Ascending aorta (tissue), 2 donors: Measurements from ENCODE around the gene EPDR1. TPM values are rescaled to one million over a fixed set of nuclear protein-coding genes. Genes with fewer than 3 reads are reported as not detected.

Source experiments
- DNase-seq, 2 donors: peaks; one replicate each; pipeline ENCODE4 v3.0.0-alpha.2; 2019; ENCODE audit warnings: low spot score in 2 of 2
- H3K27ac ChIP-seq, 2 donors: fragments of 200-600 bp; sonication (generic); one replicate each; pipeline ENCODE4 v1.5.1; 2016 to 2017; ENCODE audit warnings: mild to moderate bottlenecking in 1 of 2
- H3K27me3 ChIP-seq: fragments of 200-600 bp; sonication (generic); one replicate; pipeline ENCODE4 v1.5.1; 2017
- H3K36me3 ChIP-seq, 2 donors: fragments of 200-600 bp; sonication (generic); one replicate each; pipeline ENCODE4 v1.5.1; 2016
- H3K4me1 ChIP-seq, 2 donors: fragments of 200-600 bp; sonication (generic); one replicate each; pipeline ENCODE4 v1.5.1; 2016 to 2017; ENCODE audit warnings: mild to moderate bottlenecking in 1 of 2
- H3K4me3 ChIP-seq, 2 donors: fragments of 200-600 bp; sonication (generic); one replicate each; pipeline ENCODE4 v1.5.1; 2016 to 2017; ENCODE audit warnings: mild to moderate bottlenecking in 1 of 2
- H3K9me3 ChIP-seq, 2 donors: fragments of 200-600 bp; sonication (generic); one replicate each; pipeline ENCODE4 v1.5.1; 2016
- intact Hi-C: fragments of 100-400 bp; cut with DNase I; formaldehyde crosslinking; loops from one replicate; pipeline ENCODE4 v1.15.1; 2023
- total RNA-seq: library from RNA; depleted of rRNA; stranded (reverse); fragments of >200 nt; gene quantifications from one replicate; pipeline ENCODE4 v1.1.0, GENCODE V29; 2016
- TF ChIP-seq, protein P1 (sequence below), 3 experiments: fragments of 200-600 bp in 2 of 3; fragments of 450-650 bp in 1 of 3; sonication (generic) in 2 of 3; IDR thresholded peaks; one replicate each; pipeline ENCODE4 v1.5.1; 2016 to 2019; ENCODE audit warnings: antibody characterized with exemption in 3 of 3, mild to moderate bottlenecking in 1 of 3, moderate library complexity in 1 of 3

The EPDR1 gene
- total RNA-seq, 1 donor from 2014 or later, result 144 TPM

DNA sequence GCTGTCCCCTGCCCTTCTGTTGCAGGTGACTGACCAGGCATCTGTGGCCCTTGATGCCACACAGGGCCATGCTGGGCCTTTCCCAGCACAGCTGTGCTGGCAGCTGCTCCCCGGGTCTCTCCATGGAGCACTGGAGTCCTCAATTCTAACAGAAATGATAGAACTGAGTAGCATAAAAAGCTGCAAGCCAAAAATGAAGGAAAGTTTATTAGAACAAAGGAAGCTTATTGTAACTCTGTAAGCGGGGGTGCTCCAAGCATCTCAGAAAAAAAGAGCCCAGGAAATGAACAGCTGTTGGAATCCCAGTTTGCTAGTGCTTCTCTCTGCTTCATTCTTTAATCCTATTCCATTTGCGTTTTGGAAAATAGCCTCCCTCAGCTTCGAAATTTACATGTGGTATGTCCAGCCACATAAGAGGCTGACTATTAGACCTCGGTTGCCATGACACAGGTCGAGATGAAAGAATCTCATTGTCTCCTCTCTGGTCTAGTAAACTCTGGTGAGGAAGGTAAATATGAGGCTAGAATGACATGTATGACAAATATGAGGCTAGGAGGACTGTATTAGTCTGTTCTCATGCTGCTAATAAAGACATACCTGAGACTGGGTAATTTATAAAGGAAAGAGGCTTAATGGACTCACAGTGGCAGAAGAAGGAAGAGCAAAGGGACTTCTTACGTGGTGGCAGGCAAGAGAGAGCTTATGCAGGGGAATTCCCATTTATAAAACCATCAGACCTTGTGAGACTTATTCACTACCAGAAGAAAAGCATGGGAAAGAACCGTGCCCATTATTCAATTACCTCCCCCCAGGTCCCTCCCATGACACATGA lies 23.7 kb downstream of the EPDR1 start:
- intact Hi-C loops, result no loop called here
- Histone ChIP-seq H3K27me3 (no peaks in the 10 kb centered on the region), H3K9me3 (no peaks in the 10 kb centered on the region), H3K4me1 (peaks cover 0 to 4% of the 10 kb centered on the region in 2 donors), H3K4me3 (no peak overlapping the region), H3K36me3 (peaks cover 0 to 1% of the 10 kb centered on the region in 2 donors), H3K27ac (no peak overlapping the region)
- TF ChIP-seq, protein P1, sequence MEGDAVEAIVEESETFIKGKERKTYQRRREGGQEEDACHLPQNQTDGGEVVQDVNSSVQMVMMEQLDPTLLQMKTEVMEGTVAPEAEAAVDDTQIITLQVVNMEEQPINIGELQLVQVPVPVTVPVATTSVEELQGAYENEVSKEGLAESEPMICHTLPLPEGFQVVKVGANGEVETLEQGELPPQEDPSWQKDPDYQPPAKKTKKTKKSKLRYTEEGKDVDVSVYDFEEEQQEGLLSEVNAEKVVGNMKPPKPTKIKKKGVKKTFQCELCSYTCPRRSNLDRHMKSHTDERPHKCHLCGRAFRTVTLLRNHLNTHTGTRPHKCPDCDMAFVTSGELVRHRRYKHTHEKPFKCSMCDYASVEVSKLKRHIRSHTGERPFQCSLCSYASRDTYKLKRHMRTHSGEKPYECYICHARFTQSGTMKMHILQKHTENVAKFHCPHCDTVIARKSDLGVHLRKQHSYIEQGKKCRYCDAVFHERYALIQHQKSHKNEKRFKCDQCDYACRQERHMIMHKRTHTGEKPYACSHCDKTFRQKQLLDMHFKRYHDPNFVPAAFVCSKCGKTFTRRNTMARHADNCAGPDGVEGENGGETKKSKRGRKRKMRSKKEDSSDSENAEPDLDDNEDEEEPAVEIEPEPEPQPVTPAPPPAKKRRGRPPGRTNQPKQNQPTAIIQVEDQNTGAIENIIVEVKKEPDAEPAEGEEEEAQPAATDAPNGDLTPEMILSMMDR (IDR thresholded peaks at IDR 0.05), result no peak
- DNase-seq, result no peak

DNA sequence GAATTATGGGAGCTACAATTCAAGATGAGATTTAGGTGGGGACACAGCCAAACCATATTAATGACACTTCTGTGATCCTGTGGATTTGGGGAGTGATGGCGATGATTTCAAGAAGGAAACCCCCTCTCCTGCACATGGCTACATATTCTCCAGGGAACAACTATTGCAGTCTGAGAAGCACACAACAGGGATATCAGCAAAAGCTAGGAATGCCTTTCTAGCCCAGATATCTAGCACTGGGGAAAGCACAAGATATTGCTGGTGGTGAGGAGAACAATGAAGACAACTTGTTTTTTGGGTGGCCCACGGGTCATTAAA lies 24.3 kb downstream of the EPDR1 start:
- Histone ChIP-seq H3K36me3 (peaks cover 0 to 6% of the 10 kb centered on the region in 2 donors), H3K27ac (no peak overlapping the region), H3K4me1 (peaks cover 0 to 4% of the 10 kb centered on the region in 2 donors), H3K4me3 (no peak overlapping the region), H3K9me3 (no peaks in the 10 kb centered on the region), H3K27me3 (no peaks in the 10 kb centered on the region)
- TF ChIP-seq, protein P1 (IDR thresholded peaks at IDR 0.05), result no peak
- intact Hi-C loops, result no loop called here
- DNase-seq, result no peak

DNA sequence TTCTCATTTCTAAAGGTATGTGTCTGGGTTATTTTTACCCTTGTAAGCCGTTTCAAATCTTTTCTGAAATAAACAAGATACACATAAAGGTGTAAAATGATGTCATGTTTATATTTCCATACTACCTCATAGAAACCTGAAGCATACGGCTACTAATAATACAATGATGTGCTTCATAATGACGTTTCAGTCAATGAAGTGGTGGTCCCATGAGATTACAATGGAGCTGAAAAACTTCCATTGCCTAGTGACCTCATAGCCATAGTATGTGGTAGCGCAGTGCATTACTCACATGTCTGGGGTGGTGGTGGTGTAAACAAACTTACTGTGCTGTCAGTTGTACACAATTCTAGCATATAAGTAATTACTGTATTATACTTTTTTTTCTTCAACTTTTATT lies 24.9 kb downstream of the EPDR1 start:
- intact Hi-C loops, result no loop called here
- Histone ChIP-seq H3K4me1 (peaks cover 0 to 4% of the 10 kb centered on the region in 2 donors), H3K36me3 (peaks cover 0 to 10% of the 10 kb centered on the region in 2 donors), H3K27me3 (no peaks in the 10 kb centered on the region), H3K27ac (no peak overlapping the region), H3K9me3 (no peaks in the 10 kb centered on the region), H3K4me3 (no peak overlapping the region)
- TF ChIP-seq, protein P1 (IDR thresholded peaks at IDR 0.05), result no peak
- DNase-seq, result no peak

DNA sequence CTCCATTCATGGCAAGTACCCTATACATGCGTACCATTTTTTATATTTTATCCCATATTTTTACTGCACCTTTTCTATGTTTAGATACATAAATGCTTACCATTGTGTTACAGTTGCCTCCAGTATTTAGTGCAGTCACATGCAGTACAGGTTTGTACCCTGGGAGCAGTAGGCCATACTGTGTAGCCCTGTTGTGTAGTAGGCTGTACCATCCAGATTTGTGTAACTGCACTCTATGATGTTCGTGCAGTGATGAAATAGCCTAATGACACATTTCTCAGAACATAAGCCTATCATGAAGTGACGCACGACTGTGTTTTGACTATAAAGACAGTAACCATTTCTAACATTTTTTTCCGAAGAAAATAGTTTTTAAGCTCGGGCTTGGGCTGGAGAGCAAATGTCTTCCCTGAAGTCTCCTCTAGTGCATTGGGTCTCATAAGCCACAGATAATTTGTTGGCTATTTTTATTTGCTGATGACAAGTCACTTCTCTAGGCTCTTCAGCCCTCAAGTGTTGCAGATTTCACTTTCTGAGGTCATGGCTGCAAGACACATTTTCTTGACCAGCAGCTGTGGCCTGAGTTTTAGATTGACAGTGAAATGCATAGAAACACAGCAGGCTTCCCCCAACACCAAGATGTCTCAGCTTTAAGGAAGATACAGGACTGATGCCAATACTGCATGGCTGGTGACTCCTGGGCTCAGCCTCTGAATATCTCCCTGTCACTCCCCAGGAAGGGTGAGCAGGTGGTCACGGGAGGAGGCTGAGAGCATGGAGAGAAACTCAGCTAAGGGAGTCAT lies 26.9 kb downstream of the EPDR1 start:
- intact Hi-C loops, result no loop called here
- H3K27ac ChIP-seq, result no peak overlapping the region
- no peak for DNase-seq
- H3K4me1 ChIP-seq, result peaks cover 0 to 4% of the 10 kb centered on the region in 2 donors
- TF ChIP-seq, protein P1 (IDR thresholded peaks at IDR 0.05), result no peak
- H3K36me3 ChIP-seq, result peaks cover 0 to 20% of the 10 kb centered on the region in 2 donors
- H3K9me3 ChIP-seq, result no peaks in the 10 kb centered on the region
- H3K4me3 ChIP-seq, result no peak overlapping the region
- H3K27me3 ChIP-seq, result no peaks in the 10 kb centered on the region

DNA sequence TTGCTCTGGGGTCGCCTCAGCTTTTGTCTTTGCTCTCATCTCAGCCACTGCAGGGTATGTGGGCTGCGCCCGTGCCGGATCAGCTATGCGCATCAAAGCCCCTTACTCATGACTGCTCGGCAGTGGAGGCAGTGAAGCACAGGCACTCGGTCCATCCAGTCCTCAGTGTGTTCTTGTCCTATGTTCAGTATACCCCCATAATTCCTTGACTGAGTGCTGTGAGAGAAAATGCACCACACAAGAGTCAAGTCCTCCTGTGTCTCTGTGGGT lies 27.4 kb downstream of the EPDR1 start:
- Histone ChIP-seq H3K4me3 (no peak overlapping the region), H3K4me1 (peaks cover 0 to 2% of the 10 kb centered on the region in 2 donors), H3K27me3 (no peaks in the 10 kb centered on the region), H3K27ac (no peak overlapping the region), H3K36me3 (peaks cover 0 to 24% of the 10 kb centered on the region in 2 donors), H3K9me3 (no peaks in the 10 kb centered on the region)
- intact Hi-C loops, result no loop called here
- TF ChIP-seq, protein P1 (IDR thresholded peaks at IDR 0.05), result no peak
- DNase-seq, result no peak
